H9 (cell line): ENCODE data around the gene SMAD7. TPM values are rescaled to one million over a fixed set of nuclear protein-coding genes. Genes with fewer than 3 reads are reported as not detected.

Experiments
- DNase-seq: peaks from one replicate; pipeline ENCODE4 v3.0.0-alpha.2; 2017
- H2AFZ ChIP-seq: one replicate; pipeline ENCODE4 v1.6.1; 2013; ENCODE audit warnings: mild to moderate bottlenecking, low read length, control low read depth, moderate library complexity
- H2AK5ac ChIP-seq: 2 replicates; pipeline ENCODE4 v1.6.1; 2013; ENCODE audit warnings: low read length, control low read depth, mixed read lengths; ENCODE audit not compliant: insufficient read length
- H2BK120ac ChIP-seq: one replicate; pipeline ENCODE4 v1.6.1; 2013; ENCODE audit warnings: low read depth, mild to moderate bottlenecking, low read length, control low read depth, inconsistent platforms; ENCODE audit not compliant: poor library complexity, severe bottlenecking
- H2BK12ac ChIP-seq: 2 replicates; pipeline ENCODE4 v1.6.1; 2013; ENCODE audit warnings: low read length, control low read depth, mixed read lengths, low read depth; ENCODE audit not compliant: insufficient read length
- H2BK15ac ChIP-seq: 2 replicates; pipeline ENCODE4 v1.6.1; 2013; ENCODE audit warnings: low read depth, low read length, control low read depth
- H2BK20ac ChIP-seq: one replicate; pipeline ENCODE4 v1.6.1; 2013; ENCODE audit warnings: low read depth, mild to moderate bottlenecking, low read length, control low read depth, inconsistent platforms; ENCODE audit not compliant: poor library complexity, severe bottlenecking
- H2BK5ac ChIP-seq: 2 replicates; pipeline ENCODE4 v1.6.1; 2013; ENCODE audit warnings: low read length, control low read depth, mixed read lengths; ENCODE audit not compliant: insufficient read length
- H3K14ac ChIP-seq: 2 replicates; pipeline ENCODE4 v1.6.1; 2013; ENCODE audit warnings: low read length, control low read depth; ENCODE audit not compliant: insufficient read depth
- H3K18ac ChIP-seq: 2 replicates; pipeline ENCODE4 v1.6.1; 2013; ENCODE audit warnings: low read depth, mild to moderate bottlenecking, mixed read lengths, low read length, control low read depth; ENCODE audit not compliant: insufficient read length
- H3K23ac ChIP-seq: 2 replicates; pipeline ENCODE4 v1.6.1; 2013; ENCODE audit warnings: low read length, control low read depth, mixed read lengths, low read depth; ENCODE audit not compliant: insufficient read length
- H3K23me2 ChIP-seq: 2 replicates; pipeline ENCODE4 v1.6.1; 2013; ENCODE audit warnings: low read depth, mild to moderate bottlenecking, mixed read lengths, low read length, control low read depth; ENCODE audit not compliant: insufficient read length, poor library complexity, severe bottlenecking
- H3K27ac ChIP-seq: 2 replicates; pipeline ENCODE4 v1.5.1; 2013; ENCODE audit warnings: low read length, control low read depth, mixed read lengths, low read depth; ENCODE audit not compliant: insufficient read length
- H3K27me3 ChIP-seq: 2 replicates; pipeline ENCODE4 v1.6.1; 2013; ENCODE audit warnings: low read length, control low read depth, inconsistent platforms; ENCODE audit not compliant: insufficient read depth
- H3K4ac ChIP-seq: 2 replicates; pipeline ENCODE4 v1.6.1; 2013; ENCODE audit warnings: low read depth, mild to moderate bottlenecking, control low read depth, inconsistent platforms, low read length, moderate library complexity
- H3K4me1 ChIP-seq: 2 replicates; pipeline ENCODE4 v1.6.1; 2013; ENCODE audit warnings: low read length, control low read depth, inconsistent platforms; ENCODE audit not compliant: insufficient read depth
- H3K4me2 ChIP-seq: 2 replicates; pipeline ENCODE4 v1.6.1; 2013; ENCODE audit warnings: low read length, control low read depth, mixed read lengths; ENCODE audit not compliant: insufficient read length, insufficient read depth
- H3K56ac ChIP-seq: 2 replicates; pipeline ENCODE4 v1.6.1; 2013; ENCODE audit warnings: low read depth, mild to moderate bottlenecking, mixed read lengths, low read length, control low read depth; ENCODE audit not compliant: insufficient read length
- H3K79me1 ChIP-seq: 2 replicates; pipeline ENCODE4 v1.6.1; 2013; ENCODE audit warnings: low read depth, mild to moderate bottlenecking, moderate library complexity, low read length, control low read depth, inconsistent platforms; ENCODE audit not compliant: insufficient read depth, poor library complexity, severe bottlenecking
- H3K79me2 ChIP-seq: 2 replicates; pipeline ENCODE4 v1.6.1; 2013; ENCODE audit warnings: low read length, control low read depth, inconsistent platforms; ENCODE audit not compliant: insufficient read depth
- H3K9ac ChIP-seq: 2 replicates; pipeline ENCODE4 v1.6.1; 2013; ENCODE audit warnings: low read length, control low read depth, mixed read lengths; ENCODE audit not compliant: insufficient read length; ENCODE audit errors: extremely low read depth
- H3K9me3 ChIP-seq: one replicate; pipeline ENCODE4 v1.6.1; 2013; ENCODE audit warnings: low read depth, low read length, inconsistent platforms; ENCODE audit not compliant: control insufficient read depth
- H3T11ph ChIP-seq: one replicate; pipeline ENCODE4 v1.6.1; 2013; ENCODE audit warnings: mild to moderate bottlenecking, low read length, control low read depth, inconsistent platforms
- H4K20me1 ChIP-seq: one replicate; pipeline ENCODE4 v1.6.1; 2013; ENCODE audit not compliant: control insufficient read depth, insufficient read length, insufficient read depth
- H4K5ac ChIP-seq: 2 replicates; pipeline ENCODE4 v1.6.1; 2013; ENCODE audit warnings: low read depth, mild to moderate bottlenecking, mixed read lengths, low read length, control low read depth; ENCODE audit not compliant: insufficient read length
- H4K8ac ChIP-seq: replicated peaks from 2 replicates; pipeline ENCODE4 v1.6.1; 2013; ENCODE audit warnings: low read length, control low read depth, mixed read lengths, low read depth; ENCODE audit not compliant: insufficient read length
- H4K91ac ChIP-seq: 2 replicates; pipeline ENCODE4 v1.6.1; 2013; ENCODE audit warnings: low read depth, mild to moderate bottlenecking, moderate library complexity, mixed read lengths, low read length, control low read depth; ENCODE audit not compliant: insufficient read length
- H3K27ac Mint-ChIP-seq, 3 experiments: 2 replicates in 2 of 3; 3 replicates in 1 of 3; pipeline ENCODE4 v1.8.0; 2020 to 2021; ENCODE audit warnings: mixed read lengths in 3 of 3, mild to moderate bottlenecking in 1 of 3, moderate library complexity in 1 of 3
- H3K27me3 Mint-ChIP-seq: 2 replicates; pipeline ENCODE4 v1.8.0; 2021; ENCODE audit warnings: low read depth, mild to moderate bottlenecking, moderate library complexity, mixed read lengths
- H3K36me3 Mint-ChIP-seq, 3 experiments: 2 replicates in 2 of 3; 3 replicates in 1 of 3; pipeline ENCODE4 v1.8.0; 2020 to 2021; ENCODE audit warnings: low read depth in 3 of 3, mixed read lengths in 3 of 3; ENCODE audit not compliant: insufficient read depth in 1 of 3
- H3K4me1 Mint-ChIP-seq, 2 experiments: 2 replicates each; pipeline ENCODE4 v1.8.0; 2020; ENCODE audit warnings: mixed read lengths in 2 of 2
- H3K4me3 Mint-ChIP-seq, 2 experiments: 2 replicates in 1 of 2; 3 replicates in 1 of 2; pipeline ENCODE4 v1.8.0; 2020 to 2021; ENCODE audit warnings: mild to moderate bottlenecking in 2 of 2, mixed read lengths in 2 of 2, moderate library complexity in 1 of 2
- H3K9me3 Mint-ChIP-seq, 2 experiments: 2 replicates in 1 of 2; 3 replicates in 1 of 2; pipeline ENCODE4 v1.8.0; 2020; ENCODE audit warnings: mild to moderate bottlenecking in 2 of 2, mixed read lengths in 2 of 2, moderate library complexity in 1 of 2
- CTCF ChIP-seq: fragments of 200-600 bp; sonication (generic); conservative IDR thresholded peaks from 3 replicates; pipeline ENCODE4 v1.8.0; 2021; ENCODE audit warnings: antibody characterized with exemption, mild to moderate bottlenecking
- WGBS: extraction: QIAGEN DNeasy Blood & Tissue Kit; methylation state at CpG from one replicate; pipeline ENCODE4 v1.1.7; 2013; ENCODE audit warnings: missing lambda C conversion rate, low lambda C conversion rate, mixed read lengths; ENCODE audit not compliant: insufficient read length; ENCODE audit errors: extremely low coverage; 5-methylcytosine and 5-hydroxymethylcytosine counted together
- total RNA-seq: library from RNA; stranded (reverse); gene quantifications from 2 replicates; pipeline ENCODE4 v1.2.1, GENCODE V29; 2021

The SMAD7 gene
- total RNA-seq, 1 experiment from 2014 or later: 27.7 TPM

- Histone ChIP-seq H3K27ac (no peak overlapping the region), H2AK5ac (no peak overlapping the region), H3K79me1 (no peaks in the 10 kb centered on the region), H2AFZ (no peak overlapping the region), H3K23me2 (no peaks in the 10 kb centered on the region), H3K14ac (no peak overlapping the region), H2BK20ac (no peak overlapping the region), H3T11ph (no peak overlapping the region), H3K18ac (no peak overlapping the region), H2BK120ac (no peak overlapping the region), H3K4ac (no peak overlapping the region), H3K23ac (no peak overlapping the region), H3K56ac (no peak overlapping the region), H4K5ac (no peak overlapping the region), H2BK5ac (no peak overlapping the region), H4K8ac (no peak overlapping the region), H2BK12ac (no peak overlapping the region), H2BK15ac (no peak overlapping the region), H4K91ac (no peak overlapping the region), H3K4me2 (no peak overlapping the region), H3K27me3 (no peaks in the 10 kb centered on the region), H4K20me1 (no peaks in the 10 kb centered on the region), H3K4me1 (no peaks in the 10 kb centered on the region), H3K9me3 (no peaks in the 10 kb centered on the region), H3K9ac (no peak overlapping the region), H3K79me2 (no peaks in the 10 kb centered on the region)
- Mint-ChIP-seq H3K4me1 (peaks cover 13 to 28% of the 10 kb centered on the region in 2 experiments), H3K36me3 (no peaks in the 10 kb centered on the region), H3K9me3 (peaks cover 0 to 3% of the 10 kb centered on the region in 2 experiments; a peak in 2 of 5 replicates), H3K27me3 (peaks cover 19% of the 10 kb centered on the region), H3K4me3 (no peak overlapping the region), H3K27ac (no peak overlapping the region)
- TF ChIP-seq CTCF: no peak
- no CpG with 5 or more reads among the region's 4 CpGs for WGBS
- DNase-seq: no peak
Measured at GRCh38 chr18:48884771-48885170, 66.0 kb downstream of the SMAD7 start.
